HCT116 (cell line): ENCODE results near the gene PPP1R12C. TPM values are rescaled to one million over a fixed set of nuclear protein-coding genes. Genes with fewer than 3 reads are reported as not detected.

Experiments used
- ATAC-seq: fragments of 200-7000 bp; cut with Tn5 transposase; 2 replicates; pipeline ENCODE4 v1.9.1; 2020; ENCODE audit warnings: mild to moderate bottlenecking, moderate library complexity
- BruUV-seq: library from RNA; stranded (reverse); fragments of 400-500 nt; replicated peaks from 2 replicates; lab custom pipeline; 2021; lab: Mats Ljungman, UMichigan
- CTCF ChIA-PET: fragments of 300-600 bp; sonication (Branson Sonifier 250); formaldehyde crosslinking; loops from one replicate; lab custom pipeline; 2021; ENCODE audit warnings: antibody characterized with exemption; lab: Charles Lee
- POLR2A ChIA-PET: fragments of 300-600, 350-600 bp; sonication (Branson Sonifier 250); formaldehyde crosslinking; loops from one replicate; lab custom pipeline; 2021; ENCODE audit warnings: antibody characterized with exemption; lab: Charles Lee
- RAD21 ChIA-PET, 2 experiments: fragments of 300-600 bp; sonication (Branson Sonifier 250); formaldehyde crosslinking; loops; one replicate each; lab custom pipeline; 2023; ENCODE audit warnings: low total read pairs in 2 of 2; ENCODE audit not compliant: uncharacterized antibody in 2 of 2, unreplicated experiment in 2 of 2, low non-redundant PET in 1 of 2; lab: Charles Lee
- DNase-seq: peaks from one replicate; pipeline ENCODE4 v3.0.0-alpha.2; 2010; ENCODE audit warnings: low read depth, low spot score
- H2AFZ ChIP-seq: fragments of 200-600 bp; shearing (Covaris generic), sonication (generic); 2 replicates; pipeline ENCODE4 v1.6.1; 2017; ENCODE audit warnings: low read depth, mixed run types, mixed read lengths, antibody characterized with exemption, low read length; ENCODE audit not compliant: poor library complexity, severe bottlenecking
- H3K27ac ChIP-seq: 2 replicates; pipeline ENCODE4 v1.5.1; 2012; ENCODE audit warnings: low read depth, low read length
- H3K27me3 ChIP-seq: fragments of 200-600 bp; sonication (generic); 2 replicates; pipeline ENCODE4 v1.6.1; 2016; ENCODE audit warnings: mixed run types, low read length, mixed read lengths; ENCODE audit not compliant: insufficient read depth
- H3K36me3 ChIP-seq, 2 experiments: fragments of 200-500 bp in 1 of 2; fragments of 200-600 bp in 1 of 2; sonication (Bioruptor generic) in 1 of 2; sonication (generic) in 1 of 2; 2 replicates each; pipeline versions ENCODE4 v1.5.1 to v1.6.1; 2014 to 2016; ENCODE audit warnings: low read length in 2 of 2, inconsistent platforms in 1 of 2, mixed read lengths in 1 of 2, mixed run types in 1 of 2; ENCODE audit not compliant: insufficient read depth in 2 of 2, control insufficient read depth in 1 of 2
- H3K4me1 ChIP-seq, 2 experiments: fragments of 200-600 bp in 1 of 2; sonication (generic) in 1 of 2; 2 replicates each; pipeline versions ENCODE4 v1.5.1 to v1.6.1; 2012 to 2017; ENCODE audit warnings: low read length in 2 of 2, inconsistent platforms in 1 of 2, mild to moderate bottlenecking in 1 of 2, mixed read lengths in 1 of 2, mixed run types in 1 of 2, moderate library complexity in 1 of 2; ENCODE audit not compliant: insufficient read depth in 2 of 2, control insufficient read depth in 1 of 2
- H3K4me2 ChIP-seq: fragments of 200-600 bp; sonication (generic); 2 replicates; pipeline ENCODE4 v1.6.1; 2017; ENCODE audit warnings: mixed run types, low read length, mixed read lengths
- H3K4me3 ChIP-seq, 2 experiments: fragments of 200-600 bp in 1 of 2; sonication (generic) in 1 of 2; replicated peaks in 1 of 2; 2 replicates each; pipeline ENCODE4 v1.5.1; 2011 to 2016; ENCODE audit warnings: low read length in 2 of 2, control low read depth in 1 of 2, low read depth in 1 of 2, mild to moderate bottlenecking in 1 of 2, mixed read lengths in 1 of 2, mixed run types in 1 of 2
- H3K79me2 ChIP-seq: fragments of 200-600 bp; sonication (generic); 2 replicates; pipeline ENCODE4 v1.6.1; 2017; ENCODE audit warnings: mild to moderate bottlenecking, mixed run types, low read length, moderate library complexity, mixed read lengths; ENCODE audit not compliant: insufficient read depth
- H3K9ac ChIP-seq: fragments of 200-600 bp; sonication (generic); 2 replicates; pipeline ENCODE4 v1.6.1; 2016; ENCODE audit warnings: low read length, mixed read lengths
- H3K9me2 ChIP-seq: fragments of 200-600 bp; sonication (generic), shearing (Covaris generic); 2 replicates; pipeline ENCODE4 v1.6.1; 2017; ENCODE audit warnings: mixed run types, mild to moderate bottlenecking, moderate library complexity; ENCODE audit not compliant: insufficient read depth
- H3K9me3 ChIP-seq, 2 experiments: fragments of 200-500 bp in 1 of 2; fragments of 200-600 bp in 1 of 2; sonication (Bioruptor generic) in 1 of 2; sonication (generic) in 1 of 2; 2 replicates each; pipeline ENCODE4 v1.6.1; 2014 to 2017; ENCODE audit warnings: low read length in 2 of 2, mixed read lengths in 2 of 2, inconsistent platforms in 1 of 2, low read depth in 1 of 2, mild to moderate bottlenecking in 1 of 2, mixed run types in 1 of 2, moderate library complexity in 1 of 2; ENCODE audit not compliant: control insufficient read depth in 1 of 2, insufficient read depth in 1 of 2
- H4K20me1 ChIP-seq: fragments of 200-600 bp; sonication (generic), shearing (Covaris generic); 2 replicates; pipeline ENCODE4 v1.6.1; 2017; ENCODE audit warnings: mixed run types, mild to moderate bottlenecking, moderate library complexity; ENCODE audit not compliant: insufficient read depth
- EGR1 ChIP-seq: IDR thresholded peaks from 2 replicates; pipeline ENCODE4 v1.6.1; 2012; ENCODE audit warnings: low read depth
- EZH2 ChIP-seq: fragments of 200-600 bp; sonication (generic); IDR thresholded peaks from 2 replicates; pipeline ENCODE4 v1.6.1; 2017; ENCODE audit warnings: antibody characterized with exemption, mixed run types
- FOSL1 ChIP-seq: IDR thresholded peaks from 2 replicates; pipeline ENCODE4 v1.6.1; 2012; ENCODE audit warnings: low read depth
- JUND ChIP-seq: IDR thresholded peaks from 2 replicates; pipeline ENCODE4 v1.6.1; 2012
- POLR2AphosphoS5 ChIP-seq: IDR thresholded peaks from 2 replicates; pipeline ENCODE4 v1.6.1; 2011; ENCODE audit warnings: mild to moderate bottlenecking, low read depth, low read length, moderate library complexity
- SIN3A ChIP-seq: IDR thresholded peaks from 2 replicates; pipeline ENCODE4 v1.6.1; 2012; ENCODE audit warnings: low read depth
- SP1 ChIP-seq: IDR thresholded peaks from 2 replicates; pipeline ENCODE4 v1.6.1; 2012; ENCODE audit warnings: low read depth
- TCF7L2 ChIP-seq: IDR thresholded peaks from 2 replicates; pipeline ENCODE4 v1.7.0; 2011; ENCODE audit warnings: borderline replicate concordance, inconsistent platforms; ENCODE audit not compliant: insufficient read depth, insufficient read length; ENCODE audit errors: extremely low read depth
- YY1 ChIP-seq: IDR thresholded peaks from 2 replicates; pipeline ENCODE4 v1.6.1; 2011; ENCODE audit warnings: low read length, low read depth, moderate library complexity, mild to moderate bottlenecking; ENCODE audit not compliant: insufficient replicate concordance; ENCODE audit errors: extremely low read depth
- ZNF274 ChIP-seq: fragments of 200-500 bp; sonication (Bioruptor generic); IDR thresholded peaks from 2 replicates; pipeline ENCODE4 v1.6.1; 2014; ENCODE audit warnings: mild to moderate bottlenecking, low read depth, low read length, inconsistent platforms
- intact Hi-C: fragments of 100-400 bp; cut with micrococcal nuclease; formaldehyde crosslinking; loops from 2 replicates; pipeline ENCODE4 v1.10.0; 2022
- total RNA-seq: library from RNA; stranded (reverse); gene quantifications from one replicate; pipeline ENCODE4 v1.2.1, GENCODE V29; 2021; ENCODE audit not compliant: unreplicated experiment
- TF ChIP-seq, protein P1 (sequence below): IDR thresholded peaks from 2 replicates; pipeline ENCODE4 v1.6.1; 2012; ENCODE audit warnings: low read depth

PPP1R12C gene
- total RNA-seq, 1 experiment from 2014 or later: 83.2 TPM

DNA sequence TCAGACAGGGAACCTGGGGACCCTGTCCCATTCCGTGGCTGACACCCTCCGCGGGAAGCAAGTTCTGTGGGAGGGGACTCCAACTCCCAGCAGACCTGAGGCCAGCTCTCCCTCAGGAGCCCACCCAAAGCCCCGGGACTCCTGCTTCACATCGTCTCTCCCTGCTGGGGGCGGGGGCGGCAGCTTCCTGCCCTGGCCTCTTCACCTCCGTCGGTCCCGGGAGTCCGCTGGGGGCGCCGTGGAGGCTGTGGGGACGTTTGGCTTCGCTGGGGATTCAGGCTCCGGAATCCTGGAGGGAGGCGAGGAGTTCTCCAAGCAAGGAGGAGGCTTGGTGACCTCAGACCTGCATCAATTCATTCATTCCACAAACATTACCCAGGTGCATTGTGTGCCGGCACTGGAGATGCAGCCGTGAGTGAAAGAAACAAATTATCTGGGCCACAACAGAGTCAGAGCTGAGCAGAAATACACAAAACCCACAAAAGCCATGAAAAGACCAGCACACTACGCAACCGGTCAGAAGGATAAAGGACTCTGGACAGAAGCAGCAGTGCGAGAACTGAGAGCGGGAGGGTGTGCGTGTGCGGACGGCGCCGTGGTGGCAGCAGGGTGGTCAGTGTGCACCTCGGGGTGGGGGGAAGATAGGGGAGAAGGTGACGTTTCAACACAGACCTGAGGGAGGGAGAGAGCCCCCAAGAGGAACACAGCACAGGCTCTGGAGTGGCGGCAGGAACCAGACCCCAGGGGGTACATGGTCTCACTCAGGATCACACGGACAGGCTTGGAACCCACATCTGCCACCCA is 22.8 kb downstream of the PPP1R12C start:
- Histone ChIP-seq H3K4me1 (no peaks in the 10 kb centered on the region), H3K9me2 (no peaks in the 10 kb centered on the region), H2AFZ (no peak overlapping the region), H3K27ac (no peak overlapping the region; the same call in 1 of the 2 replicates), H4K20me1 (no peaks in the 10 kb centered on the region), H3K4me3 (no peak overlapping the region), H3K9me3 (no peaks in the 10 kb centered on the region), H3K36me3 (peaks cover 2 to 6% of the 10 kb centered on the region in 2 experiments; a peak in 2 of 4 replicates), H3K27me3 (no peaks in the 10 kb centered on the region), H3K9ac (no peak overlapping the region), H3K79me2 (no peaks in the 10 kb centered on the region), H3K4me2 (no peak overlapping the region)
- CTCF ChIA-PET: no interaction called here
- ATAC-seq (no peak), DNase-seq (no peak)
- intact Hi-C loops: no loop called here
- BruUV-seq: no TSS peak
- RAD21 ChIA-PET: no interaction called here
- TF ChIP-seq SP1 (no peak), YY1 (no peak), ZNF274 (no peak), POLR2AphosphoS5 (no peak), EGR1 (no peak), SIN3A (no peak), EZH2 (no peak), JUND (no peak), TCF7L2 (no peak), FOSL1 (no peak)
- TF ChIP-seq, protein P1, sequence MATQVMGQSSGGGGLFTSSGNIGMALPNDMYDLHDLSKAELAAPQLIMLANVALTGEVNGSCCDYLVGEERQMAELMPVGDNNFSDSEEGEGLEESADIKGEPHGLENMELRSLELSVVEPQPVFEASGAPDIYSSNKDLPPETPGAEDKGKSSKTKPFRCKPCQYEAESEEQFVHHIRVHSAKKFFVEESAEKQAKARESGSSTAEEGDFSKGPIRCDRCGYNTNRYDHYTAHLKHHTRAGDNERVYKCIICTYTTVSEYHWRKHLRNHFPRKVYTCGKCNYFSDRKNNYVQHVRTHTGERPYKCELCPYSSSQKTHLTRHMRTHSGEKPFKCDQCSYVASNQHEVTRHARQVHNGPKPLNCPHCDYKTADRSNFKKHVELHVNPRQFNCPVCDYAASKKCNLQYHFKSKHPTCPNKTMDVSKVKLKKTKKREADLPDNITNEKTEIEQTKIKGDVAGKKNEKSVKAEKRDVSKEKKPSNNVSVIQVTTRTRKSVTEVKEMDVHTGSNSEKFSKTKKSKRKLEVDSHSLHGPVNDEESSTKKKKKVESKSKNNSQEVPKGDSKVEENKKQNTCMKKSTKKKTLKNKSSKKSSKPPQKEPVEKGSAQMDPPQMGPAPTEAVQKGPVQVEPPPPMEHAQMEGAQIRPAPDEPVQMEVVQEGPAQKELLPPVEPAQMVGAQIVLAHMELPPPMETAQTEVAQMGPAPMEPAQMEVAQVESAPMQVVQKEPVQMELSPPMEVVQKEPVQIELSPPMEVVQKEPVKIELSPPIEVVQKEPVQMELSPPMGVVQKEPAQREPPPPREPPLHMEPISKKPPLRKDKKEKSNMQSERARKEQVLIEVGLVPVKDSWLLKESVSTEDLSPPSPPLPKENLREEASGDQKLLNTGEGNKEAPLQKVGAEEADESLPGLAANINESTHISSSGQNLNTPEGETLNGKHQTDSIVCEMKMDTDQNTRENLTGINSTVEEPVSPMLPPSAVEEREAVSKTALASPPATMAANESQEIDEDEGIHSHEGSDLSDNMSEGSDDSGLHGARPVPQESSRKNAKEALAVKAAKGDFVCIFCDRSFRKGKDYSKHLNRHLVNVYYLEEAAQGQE: no peak
- POLR2A ChIA-PET: no interaction called here
